Endodermal cell (in vitro differentiated cells): ENCODE data around the gene ZEB2. TPM values are rescaled to one million over a fixed set of nuclear protein-coding genes. Genes with fewer than 3 reads are reported as not detected.

Source experiments
- DNase-seq: peaks from one replicate; pipeline ENCODE4 v3.0.0-alpha.2; 2017
- H3K27ac ChIP-seq: 2 replicates; pipeline ENCODE4 v1.5.1; 2013; ENCODE audit warnings: mild to moderate bottlenecking, low read depth, low read length, moderate library complexity
- H3K27me3 ChIP-seq: 2 replicates; pipeline ENCODE4 v1.6.1; 2013; ENCODE audit warnings: mild to moderate bottlenecking, low read length, moderate library complexity; ENCODE audit not compliant: insufficient read depth, control insufficient read depth, poor library complexity, severe bottlenecking
- H3K36me3 ChIP-seq: 2 replicates; pipeline ENCODE4 v1.7.0; 2013; ENCODE audit warnings: mild to moderate bottlenecking, low read length, moderate library complexity; ENCODE audit not compliant: control insufficient read depth, insufficient read depth
- H3K4me1 ChIP-seq: one replicate; pipeline ENCODE4 v1.7.0; 2013; ENCODE audit warnings: low read length; ENCODE audit not compliant: control insufficient read depth, insufficient read depth
- H3K4me3 ChIP-seq: 2 replicates; pipeline ENCODE4 v1.5.1; 2013; ENCODE audit warnings: mild to moderate bottlenecking, low read length, moderate library complexity
- H3K9ac ChIP-seq: 2 replicates; pipeline ENCODE4 v1.6.1; 2013; ENCODE audit warnings: mild to moderate bottlenecking, low read length, moderate library complexity; ENCODE audit not compliant: poor library complexity, severe bottlenecking; ENCODE audit errors: extremely low read depth
- H3K9me3 ChIP-seq: 2 replicates; pipeline ENCODE4 v1.6.1; 2013; ENCODE audit warnings: mild to moderate bottlenecking, low read length, moderate library complexity; ENCODE audit not compliant: control insufficient read depth
- H3K27ac Mint-ChIP-seq: 2 replicates; pipeline ENCODE4 v1.8.0; 2020; ENCODE audit warnings: mixed read lengths
- H3K27me3 Mint-ChIP-seq: 2 replicates; pipeline ENCODE4 v1.8.0; 2021; ENCODE audit warnings: mild to moderate bottlenecking, mixed read lengths; ENCODE audit not compliant: insufficient read depth
- H3K36me3 Mint-ChIP-seq: 2 replicates; pipeline ENCODE4 v1.8.0; 2020; ENCODE audit warnings: low read depth, mixed read lengths
- H3K4me1 Mint-ChIP-seq: 2 replicates; pipeline ENCODE4 v1.8.0; 2020; ENCODE audit warnings: mixed read lengths
- H3K4me3 Mint-ChIP-seq: 2 replicates; pipeline ENCODE4 v1.8.0; 2020; ENCODE audit warnings: mild to moderate bottlenecking, moderate library complexity, mixed read lengths
- H3K9me3 Mint-ChIP-seq: 2 replicates; pipeline ENCODE4 v1.8.0; 2020; ENCODE audit warnings: mild to moderate bottlenecking, mixed read lengths
- CTCF ChIP-seq: fragments of 200-600 bp; sonication (generic); conservative IDR thresholded peaks from 2 replicates; pipeline ENCODE4 v1.5.0; 2021; ENCODE audit warnings: antibody characterized with exemption, mild to moderate bottlenecking
- WGBS, 2 experiments: methylation state at CpG; one replicate each; pipeline versions ENCODE4 v1.1.5 to v1.1.7; 2013; ENCODE audit warnings: missing lambda C conversion rate in 2 of 2, mixed read lengths in 1 of 2; ENCODE audit not compliant: insufficient coverage in 1 of 2, insufficient read length in 1 of 2; 5-methylcytosine and 5-hydroxymethylcytosine counted together
- total RNA-seq, 2 donors: library from RNA; stranded (reverse); fragmentation: NEBNext Ultra II Directional in 1 of 2; extraction: Animal tissue kit (Norgen Biotek cat#: 25700) in 1 of 2; gene quantifications; 2 replicates in 1 of 2; 3 replicates in 1 of 2; pipeline ENCODE4 v1.2.1, GENCODE V29; 2021

ZEB2 gene
- total RNA-seq, 2 donors from 2014 or later, result 0.29 to 0.31 TPM

- Mint-ChIP-seq H3K27me3 (no peaks in the 10 kb centered on the region), H3K4me3 (no peak overlapping the region), H3K9me3 (no peaks in the 10 kb centered on the region), H3K36me3 (no peaks in the 10 kb centered on the region), H3K4me1 (no peaks in the 10 kb centered on the region), H3K27ac (no peak overlapping the region)
- no peaks in the 10 kb centered on the region for H3K9me3 ChIP-seq
- no peaks in the 10 kb centered on the region for H3K4me1 ChIP-seq
- TF ChIP-seq CTCF, result no peak
- H3K36me3 ChIP-seq, result no peaks in the 10 kb centered on the region
- H3K9ac ChIP-seq, result no peak overlapping the region
- DNase-seq, result no peak
- 59 to 81% methylated on average over 3 to 4 of the region's 4 CpGs for WGBS, 2 experiments
- no peak overlapping the region for H3K27ac ChIP-seq
- no peaks in the 10 kb centered on the region for H3K27me3 ChIP-seq
- H3K4me3 ChIP-seq, result no peak overlapping the region
These were observed 19.4 kb upstream of the ZEB2 start for GRCh38 chr2:144539289-144539782.

- Mint-ChIP-seq H3K9me3 (peaks cover 3% of the 10 kb centered on the region), H3K36me3 (no peaks in the 10 kb centered on the region), H3K4me3 (no peak overlapping the region), H3K27ac (no peak overlapping the region), H3K27me3 (peaks cover 3% of the 10 kb centered on the region), H3K4me1 (no peaks in the 10 kb centered on the region)
- Histone ChIP-seq H3K27ac (no peak overlapping the region), H3K36me3 (no peaks in the 10 kb centered on the region), H3K4me3 (no peak overlapping the region), H3K27me3 (peaks cover 5% of the 10 kb centered on the region), H3K9me3 (no peaks in the 10 kb centered on the region), H3K4me1 (no peaks in the 10 kb centered on the region), H3K9ac (no peak overlapping the region)
- TF ChIP-seq CTCF, result no peak
- WGBS, 2 experiments, result 94 to 96% methylated on average over 2 of the region's 2 CpGs
- no peak for DNase-seq
These were observed 15.4 kb upstream of the ZEB2 start for GRCh38 chr2:144535300-144535699.

GRCh38 chr2:144533221-144533620 lies 13.3 kb upstream of the ZEB2 start:
- Mint-ChIP-seq H3K9me3 (peaks cover 3% of the 10 kb centered on the region), H3K27ac (no peak overlapping the region), H3K4me1 (no peaks in the 10 kb centered on the region), H3K36me3 (no peaks in the 10 kb centered on the region), H3K4me3 (no peak overlapping the region), H3K27me3 (peaks cover 9% of the 10 kb centered on the region)
- no peaks in the 10 kb centered on the region for H3K4me1 ChIP-seq
- H3K27ac ChIP-seq, result no peak overlapping the region
- H3K36me3 ChIP-seq, result no peaks in the 10 kb centered on the region
- TF ChIP-seq CTCF, result no peak
- 86 to 100% methylated on average over 2 to 7 of the region's 7 CpGs for WGBS, 2 experiments
- H3K9me3 ChIP-seq, result no peaks in the 10 kb centered on the region
- no peak for DNase-seq
- no peak overlapping the region for H3K9ac ChIP-seq
- H3K27me3 ChIP-seq, result peaks cover 5% of the 10 kb centered on the region
- no peak overlapping the region for H3K4me3 ChIP-seq
